ENCODE results near the gene SLC22A6. TPM values are rescaled to one million over a fixed set of nuclear protein-coding genes. Genes with fewer than 3 reads are reported as not detected.

The SLC22A6 gene
- total and polyA plus RNA-seq, 2 of the 13 experiments (the other 11 are each of a cell fraction or from before 2014, with no cell fraction given): not detected

GRCh38 chr11:63023841-63024648, 39.3 kb upstream of the SLC22A6 start (continued):
- TF ChIP-seq GFI1 (CRISPR knock-in tag; IDR thresholded peaks at IDR 0.05; ENCODE audit: borderline replicate concordance) (no peak), RELA (CRISPR knock-in tag; IDR thresholded peaks at IDR 0.05) (no peak)

DNA sequence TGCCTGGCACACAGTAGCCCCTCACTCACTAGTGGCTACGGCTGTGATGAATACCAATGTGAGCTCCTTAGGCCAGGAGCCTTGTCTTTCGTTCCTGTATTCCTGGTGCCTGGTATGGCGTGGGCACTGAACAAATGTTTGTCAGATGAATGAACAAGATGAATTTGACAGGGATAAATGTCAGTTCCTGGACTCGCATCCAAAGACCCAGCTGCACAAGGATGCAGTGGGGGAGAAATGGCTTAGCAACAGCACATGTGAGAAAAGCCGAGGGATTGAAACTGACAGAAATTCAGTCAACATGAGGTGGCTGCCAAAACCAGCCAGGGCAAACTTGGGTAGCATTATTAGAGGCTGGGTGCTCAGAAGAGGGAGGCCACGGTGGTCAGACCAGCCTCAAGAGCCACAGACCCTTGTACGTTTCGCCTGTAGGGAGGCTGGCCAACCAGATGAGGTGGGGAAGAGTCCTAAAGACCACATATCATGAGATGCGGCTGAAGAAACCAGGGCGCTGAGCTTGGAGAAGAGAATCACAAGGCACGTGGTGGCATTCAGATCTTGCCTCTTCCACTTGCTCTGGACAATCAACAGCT, 38.6 kb upstream of the SLC22A6 start:
- TF ChIP-seq FOSL1 (CRISPR knock-in tag; IDR thresholded peaks at IDR 0.05; ENCODE audit: borderline replicate concordance): no peak

GRCh38 chr11:63022441-63022840, 37.7 kb upstream of the SLC22A6 start:
- TF ChIP-seq RFX5 (IDR thresholded peaks at IDR 0.05; ENCODE audit: low read depth, low read length): no peak
- 9% methylated on average over 5 of the region's 6 CpGs for WGBS (ENCODE audit: low lambda C conversion rate)
- POLR2A ChIA-PET: interaction anchor here (1.7 kb wide), 1 partner anchor 117 kb away, joined by 6 read pairs; no protein-coding TSS in a partner anchor

More for the DNA sequence above, 38.6 kb upstream of the SLC22A6 start:
- H2AFZ ChIP-seq (ENCODE audit: low read length): no peak overlapping the region
- in situ Hi-C loops (cut with HindIII; ENCODE audit: extremely low pct_ligation_motif_present, low pct_unique_long_range_greater_than_20kb) (loop anchor here (5.0 kb wide), 1 partner anchor 116 kb away; no protein-coding TSS in a partner anchor), intact Hi-C loops (cut with micrococcal nuclease; ENCODE audit: unreplicated experiment) (no loop called here)
- BruUV-seq (replicated peaks): no TSS peak
- POLR2A ChIA-PET: interaction anchor here (1.7 kb wide), 1 partner anchor 118 kb away, joined by 6 read pairs; no protein-coding TSS in a partner anchor
- peaks cover 3 to 11% of the 10 kb centered on the region in 2 experiments; a peak in 3 of 5 replicates for H3K27me3 ChIP-seq (ENCODE audit: control insufficient read depth in 1 of 2, insufficient read depth in 2 of 2, low read length in 2 of 2)
- H3K4me1 ChIP-seq (ENCODE audit: insufficient read depth, low read length): peaks cover 10% of the 10 kb centered on the region; the same call in 1 of the 2 replicates
- no peak for FAIRE-seq
- 55% methylated on average over 9 of the region's 11 CpGs for whole genome bisulfite sequencing (ENCODE audit: low lambda C conversion rate)
- no peak overlapping the region for H3K4me2 ChIP-seq (ENCODE audit: low read depth, low read length)
- CTCF ChIA-PET (ENCODE audit: low intra/inter-chr PET ratio, low total read pairs): interaction anchor here (6.9 kb wide), 1 partner anchor 116 kb away, joined by 132 read pairs; no protein-coding TSS in a partner anchor
- H3K9ac ChIP-seq (ENCODE audit: insufficient read depth, low read depth, low read length): no peak overlapping the region
- ATAC-seq: no peak
- no peak overlapping the region for H3K4me3 ChIP-seq (replicated peaks in 1 of 3; ENCODE audit: insufficient read depth in 1 of 3, low read depth in 2 of 3, low read length in 3 of 3)
- no peaks in the 10 kb centered on the region for H3K79me2 ChIP-seq (ENCODE audit: insufficient read depth, low read length)
- H3K36me3 ChIP-seq (replicated peaks in 1 of 2; ENCODE audit: control insufficient read depth in 1 of 2, insufficient read depth in 2 of 2, low read length in 2 of 2): no peaks in the 10 kb centered on the region
- no peaks in the 10 kb centered on the region for H3K9me3 ChIP-seq (ENCODE audit: low read length)
- no peak for DNase-seq (ENCODE audit: low spot score)
- no peak overlapping the region for H3K27ac ChIP-seq (ENCODE audit: extremely low read length, insufficient read depth, low read length)
- H4K20me1 ChIP-seq (ENCODE audit: insufficient read depth, low read length): no peaks in the 10 kb centered on the region

More at GRCh38 chr11:63022441-63022840, 37.7 kb upstream of the SLC22A6 start:
- Histone ChIP-seq H2AFZ (ENCODE audit: low read length) (no peak overlapping the region), H3K4me3 (replicated peaks in 1 of 3; ENCODE audit: insufficient read depth in 1 of 3, low read depth in 2 of 3, low read length in 3 of 3) (no peak overlapping the region), H3K27ac (ENCODE audit: extremely low read length, insufficient read depth, low read length) (no peak overlapping the region), H3K36me3 (replicated peaks in 1 of 2; ENCODE audit: control insufficient read depth in 1 of 2, insufficient read depth in 2 of 2, low read length in 2 of 2) (no peaks in the 10 kb centered on the region), H3K79me2 (ENCODE audit: insufficient read depth, low read length) (no peaks in the 10 kb centered on the region), H3K9ac (ENCODE audit: insufficient read depth, low read depth, low read length) (no peak overlapping the region), H3K9me3 (ENCODE audit: low read length) (no peaks in the 10 kb centered on the region), H3K27me3 (ENCODE audit: control insufficient read depth in 1 of 2, insufficient read depth in 2 of 2, low read length in 2 of 2) (peaks cover 3 to 11% of the 10 kb centered on the region in 2 experiments; a peak in 3 of 5 replicates), H3K4me2 (ENCODE audit: low read depth, low read length) (no peak overlapping the region), H4K20me1 (ENCODE audit: insufficient read depth, low read length) (no peaks in the 10 kb centered on the region), H3K4me1 (ENCODE audit: insufficient read depth, low read length) (peaks cover 2% of the 10 kb centered on the region; the same call in 1 of the 2 replicates)
- DNase-seq (ENCODE audit: low spot score) (no peak), ATAC-seq (no peak), FAIRE-seq (no peak)
- CTCF ChIA-PET (ENCODE audit: low intra/inter-chr PET ratio, low total read pairs): interaction anchor here (6.9 kb wide), 1 partner anchor 115 kb away, joined by 132 read pairs; no protein-coding TSS in a partner anchor
- intact Hi-C loops (cut with micrococcal nuclease; ENCODE audit: unreplicated experiment) (no loop called here), in situ Hi-C loops (cut with HindIII; ENCODE audit: extremely low pct_ligation_motif_present, low pct_unique_long_range_greater_than_20kb) (loop anchor here (5.0 kb wide), 1 partner anchor 115 kb away; no protein-coding TSS in a partner anchor)
- BruUV-seq (replicated peaks): no TSS peak

Measured in HepG2 (cell line).